ENCODE measurements around the gene IP6K3.
A peak's percentile ranks its signal among the peaks of the same experiment; 100 is the strongest.

The IP6K3 gene

DNA sequence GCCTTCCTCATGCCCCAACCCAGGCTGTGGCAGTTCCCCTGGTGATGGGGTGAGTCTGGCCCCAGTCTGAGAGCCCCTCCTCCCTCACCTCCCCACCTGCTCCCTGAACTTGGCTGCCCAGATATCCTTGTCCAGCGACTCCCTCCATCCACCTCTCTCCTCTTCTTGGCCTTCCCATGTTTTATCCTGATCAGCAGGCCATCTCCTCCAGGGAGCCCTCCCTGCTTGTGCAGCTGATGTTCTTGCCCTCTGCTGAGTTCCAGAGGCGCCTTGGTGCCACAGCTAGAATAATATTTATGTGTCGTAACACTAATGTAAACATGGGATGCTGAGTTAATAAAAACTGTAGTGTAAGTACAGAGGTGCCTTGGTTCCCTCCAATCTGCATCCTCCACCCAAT lies 10.4 kb upstream of the IP6K3 start:
- Histone ChIP-seq H3K27ac (ENCODE audit: low read length) (no peak overlapping the region), H3K4me1 (ENCODE audit: low read length) (peaks cover 12% of the 10 kb centered on the region), H3K79me2 (ENCODE audit: low read length) (no peaks in the 10 kb centered on the region), H3K27me3 (ENCODE audit: low read depth, low read length) (peaks cover 5% of the 10 kb centered on the region), H2AFZ (ENCODE audit: low read depth, low read length) (no peak overlapping the region), H4K20me1 (ENCODE audit: insufficient read depth, low read length) (no peaks in the 10 kb centered on the region), H3K9ac (ENCODE audit: low read length) (no peak overlapping the region), H3K9me3 (ENCODE audit: insufficient read depth, low read length) (no peaks in the 10 kb centered on the region), H3K36me3 (replicated peaks; ENCODE audit: low read depth, low read length) (no peaks in the 10 kb centered on the region), H3K4me2 (ENCODE audit: low read length) (no peak overlapping the region), H3K4me3 (ENCODE audit: low read length) (no peak overlapping the region)
- TF ChIP-seq, protein P1, sequence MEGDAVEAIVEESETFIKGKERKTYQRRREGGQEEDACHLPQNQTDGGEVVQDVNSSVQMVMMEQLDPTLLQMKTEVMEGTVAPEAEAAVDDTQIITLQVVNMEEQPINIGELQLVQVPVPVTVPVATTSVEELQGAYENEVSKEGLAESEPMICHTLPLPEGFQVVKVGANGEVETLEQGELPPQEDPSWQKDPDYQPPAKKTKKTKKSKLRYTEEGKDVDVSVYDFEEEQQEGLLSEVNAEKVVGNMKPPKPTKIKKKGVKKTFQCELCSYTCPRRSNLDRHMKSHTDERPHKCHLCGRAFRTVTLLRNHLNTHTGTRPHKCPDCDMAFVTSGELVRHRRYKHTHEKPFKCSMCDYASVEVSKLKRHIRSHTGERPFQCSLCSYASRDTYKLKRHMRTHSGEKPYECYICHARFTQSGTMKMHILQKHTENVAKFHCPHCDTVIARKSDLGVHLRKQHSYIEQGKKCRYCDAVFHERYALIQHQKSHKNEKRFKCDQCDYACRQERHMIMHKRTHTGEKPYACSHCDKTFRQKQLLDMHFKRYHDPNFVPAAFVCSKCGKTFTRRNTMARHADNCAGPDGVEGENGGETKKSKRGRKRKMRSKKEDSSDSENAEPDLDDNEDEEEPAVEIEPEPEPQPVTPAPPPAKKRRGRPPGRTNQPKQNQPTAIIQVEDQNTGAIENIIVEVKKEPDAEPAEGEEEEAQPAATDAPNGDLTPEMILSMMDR (IDR thresholded peaks at IDR 0.05; ENCODE audit: low read depth, low read length), result no peak
- TF ChIP-seq EZH2phosphoT487 (IDR thresholded peaks at IDR 0.05; ENCODE audit: low read depth), result no peak

DNA sequence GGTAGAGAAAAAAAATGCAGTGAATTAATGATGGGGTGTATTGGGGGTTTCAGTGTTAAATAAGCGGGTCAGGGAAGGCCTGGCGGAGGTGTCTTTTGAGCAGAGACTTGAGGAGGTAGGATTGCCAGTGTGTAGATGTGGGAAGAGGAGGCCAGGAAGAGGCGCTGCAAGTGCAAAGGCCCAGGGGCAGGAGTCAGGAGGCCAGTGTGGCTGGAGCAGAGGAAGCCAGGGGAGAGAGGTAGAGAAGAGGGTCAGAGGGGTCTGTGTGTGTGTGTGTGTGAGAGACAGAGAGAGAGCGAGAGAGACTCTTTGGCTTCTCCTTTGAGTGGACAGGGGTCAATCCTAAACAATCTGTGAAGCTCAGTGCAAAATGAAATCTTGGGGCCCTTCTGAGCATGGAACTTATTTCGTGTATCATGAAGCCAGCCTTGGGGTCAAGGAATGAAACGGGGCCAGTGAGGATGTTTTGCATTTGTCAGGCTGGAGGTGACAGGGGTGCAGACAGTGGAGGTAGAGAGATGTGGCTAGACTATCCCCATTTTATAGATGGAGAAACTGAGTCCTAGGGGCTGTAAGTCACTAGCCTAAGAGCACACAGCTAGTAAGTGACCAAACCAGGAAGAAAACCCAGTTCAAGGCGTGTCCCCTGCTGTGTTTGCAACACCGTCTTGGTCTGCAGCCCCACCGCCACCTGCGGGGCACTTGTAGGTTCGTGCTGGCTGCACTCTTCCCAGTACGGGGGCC lies 9.7 kb upstream of the IP6K3 start:
- no peaks in the 10 kb centered on the region for H3K79me2 ChIP-seq (ENCODE audit: low read length)
- no peaks in the 10 kb centered on the region for H3K9me3 ChIP-seq (ENCODE audit: insufficient read depth, low read length)
- no peak overlapping the region for H3K9ac ChIP-seq (ENCODE audit: low read length)
- no peak overlapping the region for H3K4me2 ChIP-seq (ENCODE audit: low read length)
- no peak overlapping the region for H2AFZ ChIP-seq (ENCODE audit: low read depth, low read length)
- H3K27ac ChIP-seq (ENCODE audit: low read length), result no peak overlapping the region
- TF ChIP-seq EZH2phosphoT487 (IDR thresholded peaks at IDR 0.05; ENCODE audit: low read depth), result no peak
- TF ChIP-seq, protein P1 (IDR thresholded peaks at IDR 0.05; ENCODE audit: low read depth, low read length), result no peak
- no peaks in the 10 kb centered on the region for H4K20me1 ChIP-seq (ENCODE audit: insufficient read depth, low read length)
- peaks cover 5% of the 10 kb centered on the region for H3K27me3 ChIP-seq (ENCODE audit: low read depth, low read length)
- H3K36me3 ChIP-seq (replicated peaks; ENCODE audit: low read depth, low read length), result no peaks in the 10 kb centered on the region
- H3K4me1 ChIP-seq (ENCODE audit: low read length), result peaks cover 12% of the 10 kb centered on the region
- H3K4me3 ChIP-seq (ENCODE audit: low read length), result no peak overlapping the region

DNA sequence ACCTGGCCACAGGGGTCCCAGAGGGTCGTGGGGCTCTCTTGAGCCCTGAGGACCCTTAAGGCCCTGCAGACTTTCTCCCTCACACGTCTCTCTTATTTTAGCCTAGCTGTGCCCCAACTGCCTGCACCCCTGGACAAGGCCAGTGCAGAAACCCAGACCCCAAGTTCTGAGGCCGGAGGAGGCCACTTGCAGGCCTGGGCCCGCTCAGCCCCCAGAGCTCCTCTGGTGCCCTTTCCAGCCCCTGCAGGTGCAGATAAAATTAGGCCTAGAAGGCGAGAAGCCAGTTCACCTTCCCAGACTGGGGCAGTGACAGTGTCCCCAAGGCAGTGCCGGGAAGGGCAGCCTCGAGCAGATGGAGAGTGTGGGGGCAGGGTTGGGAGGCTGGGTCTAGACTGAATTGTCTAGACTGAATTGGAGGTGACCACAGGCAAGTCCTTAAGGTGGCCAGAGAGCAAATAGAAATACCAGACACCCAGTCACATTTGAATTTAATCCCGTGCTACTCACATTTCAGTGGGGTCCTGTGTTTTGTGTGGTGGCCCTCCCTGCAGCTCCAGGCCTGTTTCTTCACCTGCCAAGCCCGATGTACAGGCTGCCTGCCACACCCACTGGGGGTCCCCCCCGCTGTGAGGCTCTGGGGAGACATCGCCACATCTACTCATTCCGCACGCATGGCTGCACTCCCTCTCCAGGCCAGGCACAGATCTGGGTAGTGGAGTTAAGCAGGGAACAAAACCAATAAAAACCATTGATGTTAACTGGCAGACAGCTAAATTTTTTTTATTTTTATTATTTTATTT lies 8.6 kb upstream of the IP6K3 start:
- Histone ChIP-seq H2AFZ (ENCODE audit: low read depth, low read length) (no peak overlapping the region), H4K20me1 (ENCODE audit: insufficient read depth, low read length) (no peaks in the 10 kb centered on the region), H3K4me2 (ENCODE audit: low read length) (0 out of 2 replicates have a peak overlapping the region, but pooled peaks have one; percentile 7), H3K4me3 (ENCODE audit: low read length) (no peak overlapping the region), H3K79me2 (ENCODE audit: low read length) (no peaks in the 10 kb centered on the region), H3K9me3 (ENCODE audit: insufficient read depth, low read length) (no peaks in the 10 kb centered on the region), H3K36me3 (replicated peaks; ENCODE audit: low read depth, low read length) (no peaks in the 10 kb centered on the region), H3K27me3 (ENCODE audit: low read depth, low read length) (peaks cover 5% of the 10 kb centered on the region), H3K27ac (ENCODE audit: low read length) (no peak overlapping the region), H3K4me1 (ENCODE audit: low read length) (peaks cover 12% of the 10 kb centered on the region), H3K9ac (ENCODE audit: low read length) (no peak overlapping the region)
- no peak for TF ChIP-seq EZH2phosphoT487 (IDR thresholded peaks at IDR 0.05; ENCODE audit: low read depth)
- TF ChIP-seq, protein P1 (IDR thresholded peaks at IDR 0.05; ENCODE audit: low read depth, low read length), result no peak

DNA sequence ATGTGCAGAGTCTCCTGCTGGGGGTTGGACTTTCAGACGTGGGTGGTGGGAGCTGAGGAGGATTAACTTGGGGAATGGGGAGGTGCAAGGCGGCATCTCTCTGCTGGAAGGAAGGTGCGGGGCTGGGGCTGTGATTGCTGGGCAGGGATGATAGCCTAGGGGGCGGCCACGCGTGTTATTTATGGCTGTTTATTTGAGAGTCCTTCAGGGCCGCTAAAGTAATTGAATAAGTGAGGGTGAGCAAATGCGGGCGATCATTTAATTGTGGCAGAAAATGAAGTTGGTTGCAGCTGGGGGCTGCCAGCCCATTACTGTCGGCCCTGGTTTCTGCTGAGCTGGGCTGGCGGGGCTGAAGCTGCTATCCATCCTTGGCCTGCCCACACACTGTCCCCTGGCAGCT lies 7.5 kb upstream of the IP6K3 start:
- H3K9me3 ChIP-seq (ENCODE audit: insufficient read depth, low read length), result no peaks in the 10 kb centered on the region
- H3K79me2 ChIP-seq (ENCODE audit: low read length), result no peaks in the 10 kb centered on the region
- H2AFZ ChIP-seq (ENCODE audit: low read depth, low read length), result no peak overlapping the region
- peaks cover 5% of the 10 kb centered on the region for H3K27me3 ChIP-seq (ENCODE audit: low read depth, low read length)
- H4K20me1 ChIP-seq (ENCODE audit: insufficient read depth, low read length), result no peaks in the 10 kb centered on the region
- no peak overlapping the region for H3K27ac ChIP-seq (ENCODE audit: low read length)
- H3K4me1 ChIP-seq (ENCODE audit: low read length), result peaks cover 12% of the 10 kb centered on the region
- TF ChIP-seq, protein P1 (IDR thresholded peaks at IDR 0.05; ENCODE audit: low read depth, low read length), result no peak
- TF ChIP-seq EZH2phosphoT487 (IDR thresholded peaks at IDR 0.05; ENCODE audit: low read depth), result no peak
- H3K4me2 ChIP-seq (ENCODE audit: low read length), result no peak overlapping the region
- no peaks in the 10 kb centered on the region for H3K36me3 ChIP-seq (replicated peaks; ENCODE audit: low read depth, low read length)
- H3K4me3 ChIP-seq (ENCODE audit: low read length), result no peak overlapping the region
- H3K9ac ChIP-seq (ENCODE audit: low read length), result no peak overlapping the region

All from OCI-LY3 (cell line).